VCaP (cell line): ENCODE results near the gene SON.

Experiments used
- H3K27ac ChIP-seq: fragments of 450-650 bp; 2 replicates; pipeline ENCODE4 v1.5.1; 2017
- TF ChIP-seq, protein P1 (sequence below): fragments of 450-650 bp; conservative IDR thresholded peaks from 2 replicates; pipeline ENCODE4 v1.5.1; 2017; ENCODE audit warnings: mild to moderate bottlenecking, moderate library complexity

The SON gene

DNA sequence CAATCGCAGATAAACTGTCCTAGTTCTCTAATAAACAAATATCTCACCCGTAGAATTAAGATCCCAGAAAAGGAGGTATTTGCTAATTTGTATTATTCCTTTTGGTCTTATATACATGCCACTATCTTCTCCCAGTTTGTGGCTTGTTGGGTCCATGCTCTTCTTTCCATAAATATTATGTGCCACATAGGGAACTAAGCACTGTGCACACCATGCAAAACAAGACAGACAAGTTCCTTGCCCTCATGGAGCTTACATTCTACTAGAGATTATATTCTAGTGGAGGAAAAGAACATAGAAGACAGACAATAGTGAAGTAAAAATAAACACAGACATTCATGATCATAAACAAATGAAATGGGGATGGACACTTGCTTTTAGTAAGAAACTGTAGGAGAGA, 5.6 kb upstream of the SON start:
- no peak overlapping the region for H3K27ac ChIP-seq
- TF ChIP-seq, protein P1, sequence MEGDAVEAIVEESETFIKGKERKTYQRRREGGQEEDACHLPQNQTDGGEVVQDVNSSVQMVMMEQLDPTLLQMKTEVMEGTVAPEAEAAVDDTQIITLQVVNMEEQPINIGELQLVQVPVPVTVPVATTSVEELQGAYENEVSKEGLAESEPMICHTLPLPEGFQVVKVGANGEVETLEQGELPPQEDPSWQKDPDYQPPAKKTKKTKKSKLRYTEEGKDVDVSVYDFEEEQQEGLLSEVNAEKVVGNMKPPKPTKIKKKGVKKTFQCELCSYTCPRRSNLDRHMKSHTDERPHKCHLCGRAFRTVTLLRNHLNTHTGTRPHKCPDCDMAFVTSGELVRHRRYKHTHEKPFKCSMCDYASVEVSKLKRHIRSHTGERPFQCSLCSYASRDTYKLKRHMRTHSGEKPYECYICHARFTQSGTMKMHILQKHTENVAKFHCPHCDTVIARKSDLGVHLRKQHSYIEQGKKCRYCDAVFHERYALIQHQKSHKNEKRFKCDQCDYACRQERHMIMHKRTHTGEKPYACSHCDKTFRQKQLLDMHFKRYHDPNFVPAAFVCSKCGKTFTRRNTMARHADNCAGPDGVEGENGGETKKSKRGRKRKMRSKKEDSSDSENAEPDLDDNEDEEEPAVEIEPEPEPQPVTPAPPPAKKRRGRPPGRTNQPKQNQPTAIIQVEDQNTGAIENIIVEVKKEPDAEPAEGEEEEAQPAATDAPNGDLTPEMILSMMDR = no peak

DNA sequence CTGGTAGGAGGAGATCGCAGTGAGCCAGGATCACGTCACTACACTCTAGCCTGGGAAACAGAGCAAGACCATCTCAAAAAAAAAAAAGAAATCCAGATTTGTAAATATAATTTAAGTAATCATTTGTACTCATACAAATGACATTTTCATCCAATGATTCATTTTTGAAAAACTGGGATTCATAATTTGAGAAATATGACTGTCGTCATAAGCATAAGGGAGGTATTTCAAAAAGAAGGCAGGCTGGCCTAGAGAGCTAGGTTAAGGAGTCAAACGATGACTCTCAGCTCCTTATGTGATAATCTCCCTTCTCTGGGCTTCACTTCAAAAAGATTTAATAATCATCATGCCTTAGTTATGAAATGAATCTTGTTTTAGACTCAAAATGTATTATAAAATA, 3.2 kb upstream of the SON start:
- TF ChIP-seq, protein P1 = no peak
- H3K27ac ChIP-seq = peak overlapping the region; percentile 100

DNA sequence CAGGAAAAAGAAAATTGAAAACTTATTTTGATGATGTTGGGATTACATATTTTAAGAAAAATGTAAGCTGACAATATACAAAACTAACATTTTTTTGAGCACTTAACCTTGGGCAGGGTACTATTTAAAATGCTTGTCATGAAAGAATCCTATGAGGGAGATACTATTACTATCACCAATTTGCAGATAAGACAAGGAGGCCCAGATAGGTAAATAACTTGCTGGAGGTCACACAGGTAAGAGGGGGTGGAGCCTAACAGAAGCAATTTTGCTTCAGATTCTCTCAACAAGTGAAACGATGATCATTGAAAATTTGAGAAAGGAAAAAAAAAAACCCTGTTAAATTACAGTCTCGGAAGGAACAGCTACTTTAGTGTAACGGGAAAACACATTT, 2.1 kb upstream of the SON start:
- TF ChIP-seq, protein P1 = no peak
- peak overlapping the region; percentile 100 for H3K27ac ChIP-seq

DNA sequence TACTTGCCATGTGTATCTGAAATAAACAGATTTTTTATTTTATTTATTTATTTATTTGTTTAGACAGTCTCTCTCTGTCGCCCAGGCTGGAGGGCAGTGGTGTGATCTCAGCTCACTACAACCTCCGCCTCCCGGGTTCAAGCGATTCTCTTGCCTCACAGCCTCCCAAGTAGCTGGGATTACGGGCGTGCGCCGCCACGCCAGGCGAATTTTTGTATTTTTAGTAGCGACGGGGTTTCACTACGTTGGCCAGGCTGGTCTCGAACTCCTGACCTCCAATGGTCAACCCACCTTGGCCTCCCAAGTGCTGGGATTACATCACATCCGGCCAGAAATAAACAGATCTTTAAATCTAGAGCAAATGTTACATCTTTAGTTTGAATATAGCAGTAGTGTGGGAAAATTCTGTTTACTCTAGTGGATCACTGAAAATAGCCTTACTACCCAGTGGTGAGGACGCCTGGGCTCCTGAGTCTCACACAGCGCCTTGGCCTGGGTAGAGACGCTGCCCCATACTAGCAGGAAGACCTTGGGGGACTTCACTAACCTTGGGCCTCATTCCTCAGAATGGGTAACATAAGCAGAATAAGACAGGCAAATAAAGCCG, 1.6 kb upstream of the SON start:
- TF ChIP-seq, protein P1 = no peak
- H3K27ac ChIP-seq = peak overlapping the region; percentile 100

DNA sequence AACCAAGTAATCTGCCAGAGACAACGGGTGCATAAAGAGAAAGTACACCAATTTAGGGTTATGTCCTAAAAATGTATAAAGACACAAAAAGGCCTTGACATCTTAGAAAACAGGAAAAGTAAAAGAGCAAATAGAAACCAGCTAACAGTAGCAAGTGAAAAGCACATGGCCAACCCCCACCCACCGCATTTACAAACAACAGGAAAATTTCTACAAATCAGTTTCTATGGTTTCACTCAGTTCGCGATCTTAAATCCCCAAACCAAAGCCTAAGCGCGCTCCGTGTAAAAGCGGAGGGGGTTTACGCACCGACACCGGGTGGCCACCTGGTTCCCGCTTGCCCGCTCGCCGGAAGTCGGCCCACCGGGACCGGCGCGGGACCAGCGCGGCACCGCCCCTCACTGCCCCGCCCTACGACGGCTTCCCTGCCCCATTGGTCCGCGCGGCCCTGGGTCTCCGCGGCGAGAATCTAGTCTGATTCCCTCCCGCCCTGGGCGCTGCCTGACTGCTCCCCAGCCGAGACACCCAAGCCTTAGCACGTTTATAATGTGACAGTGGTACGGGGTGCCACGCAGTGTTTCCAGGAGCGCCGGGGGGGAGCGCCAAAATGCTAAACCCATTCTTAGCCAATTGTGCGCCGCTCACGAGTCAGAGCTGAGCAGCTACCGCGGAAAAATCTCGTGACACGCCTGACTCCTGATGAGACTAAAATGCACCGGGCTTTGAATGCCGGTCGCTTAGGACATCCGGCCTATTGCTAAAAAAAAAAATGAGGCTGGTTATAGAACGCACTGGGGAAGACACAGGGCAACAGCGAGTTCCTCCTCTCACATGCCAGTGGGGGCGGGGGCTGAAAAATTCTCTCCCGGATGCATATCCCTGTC, 840 bp upstream of the SON start, which contains the start of gene GART:
TSS of gene GART (minus strand) at position 362 of the 884 bp plus-strand sequence. CDS start 2,802 bp downstream, outside the sequence.
- TF ChIP-seq, protein P1 = no peak
- H3K27ac ChIP-seq = peak within 1 kb of the TSS; percentile 100

DNA sequence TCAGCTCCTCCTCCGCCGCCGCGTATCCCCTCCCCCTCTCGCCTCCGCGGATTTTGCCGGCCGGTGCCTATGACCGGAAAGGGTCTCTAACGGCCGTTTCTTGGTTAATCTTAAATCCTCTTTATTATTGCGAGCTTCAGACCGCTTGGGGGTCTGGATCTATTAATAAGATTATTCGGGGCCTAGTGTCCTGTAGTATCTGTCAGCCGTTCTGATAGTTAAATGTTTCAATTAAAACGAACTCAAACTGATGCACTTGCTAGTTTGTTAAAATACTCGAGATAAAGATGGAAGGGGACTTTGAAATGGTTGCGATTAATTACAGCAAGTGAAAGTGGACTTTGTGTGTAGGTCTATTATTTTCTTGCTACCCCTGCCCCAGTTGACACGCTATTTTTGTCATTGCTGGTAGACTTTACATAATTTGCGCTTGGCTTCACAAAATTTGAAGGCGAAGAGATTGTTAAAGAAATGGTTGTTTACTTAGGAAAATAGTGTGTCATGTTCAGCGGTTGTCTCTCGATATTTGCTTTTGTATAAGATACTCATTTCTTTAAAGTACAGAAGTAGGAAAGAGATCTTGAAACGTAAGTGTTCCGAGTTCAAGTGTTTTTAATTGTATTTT, 779 bp downstream of the SON start:
- H3K27ac ChIP-seq = peak overlapping the region; percentile 100
- TF ChIP-seq, protein P1 = no peak

DNA sequence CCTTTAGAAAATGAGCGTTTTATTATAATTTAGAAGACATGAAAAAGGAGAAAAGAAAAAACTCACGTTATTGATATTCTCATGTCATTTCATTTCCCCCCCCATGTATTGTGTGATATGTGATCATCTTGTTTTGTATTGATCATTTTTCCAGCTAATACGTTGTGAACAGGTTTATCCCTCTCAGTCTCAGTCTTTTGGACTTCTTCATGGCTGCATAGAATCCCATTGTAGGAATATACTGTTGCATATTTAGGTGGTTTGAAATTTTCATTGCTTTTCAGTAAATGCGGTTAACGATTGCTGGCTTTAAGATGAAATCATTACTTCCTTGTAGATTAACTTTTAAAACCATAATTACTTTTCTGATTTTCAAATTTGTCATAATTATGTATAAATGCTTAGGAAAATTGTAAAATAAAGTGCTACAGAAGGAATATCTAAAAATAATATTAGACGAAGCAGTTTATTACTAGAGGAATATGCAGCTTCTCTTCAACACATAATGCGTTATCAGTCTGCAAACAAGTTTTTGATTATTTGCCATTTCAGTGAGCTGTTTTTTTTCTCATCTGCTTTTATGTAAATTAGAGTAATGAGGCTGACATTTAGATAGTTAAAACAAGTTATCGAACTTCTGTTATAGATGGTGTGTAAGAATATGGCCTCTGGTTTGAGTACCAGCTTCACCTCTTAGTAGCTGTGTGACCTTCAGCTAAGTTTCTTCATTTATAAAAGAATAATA, 1.8 kb downstream of the SON start:
- TF ChIP-seq, protein P1 = no peak
- H3K27ac ChIP-seq = peak overlapping the region; percentile 100
